Stimulated activated CD4-positive, alpha-beta T cell treated with anti-CD3 and anti-CD28 coated beads, TNF-alpha, amount 100 ng/mL, for 24 hours (primary cell): ENCODE results near the gene CCDC54.
"Not testable (repeated sequence)": the region's sequence is repeated elsewhere in the genome, so short reads cannot be mapped to it uniquely, and the experiment has no call there.

ENCODE experiments used
- DNase-seq, 3 experiments: peaks; one replicate each; pipeline ENCODE4 v3.0.0-alpha.2; 2020; ENCODE audit warnings: low read depth in 3 of 3

Gene CCDC54

GRCh38 chr3:107377151-107377550 is at the start of gene CCDC54:
CCDC54 (plus strand) TSS chr3:107377439; CDS start chr3:107377588, 149 bp downstream.
- DNase-seq = no peak

GRCh38 chr3:107328069-107328468 is 49.2 kb upstream of the CCDC54 start:
- no peak for DNase-seq

- DNase-seq = no peak
These were observed 48.2 kb upstream of the CCDC54 start for GRCh38 chr3:107329088-107329487.

DNA sequence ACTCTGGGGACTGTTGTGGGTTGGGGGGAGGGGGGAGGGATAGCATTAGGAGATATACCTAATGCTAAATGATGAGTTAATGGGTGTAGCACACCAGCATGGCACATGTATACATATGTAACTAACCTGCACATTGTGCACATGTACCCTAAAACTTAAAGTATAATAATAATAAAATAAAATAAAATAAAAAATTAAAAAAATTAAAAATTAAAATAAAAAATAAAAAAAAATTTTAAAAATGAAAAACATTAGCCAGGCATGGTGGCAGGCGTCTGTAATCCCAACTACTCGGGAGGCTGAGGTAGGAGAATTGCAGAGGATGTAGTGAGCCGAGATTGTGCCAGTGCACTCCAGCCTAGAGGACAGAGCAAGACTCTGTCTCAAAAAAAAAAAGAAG is 37.5 kb upstream of the CCDC54 start:
- not testable (repeated sequence) for DNase-seq

- DNase-seq = no peak
These were observed 32.5 kb upstream of the CCDC54 start for GRCh38 chr3:107344722-107345121.

GRCh38 chr3:107345822-107346405 is 31.3 kb upstream of the CCDC54 start:
- DNase-seq = no peak

DNA sequence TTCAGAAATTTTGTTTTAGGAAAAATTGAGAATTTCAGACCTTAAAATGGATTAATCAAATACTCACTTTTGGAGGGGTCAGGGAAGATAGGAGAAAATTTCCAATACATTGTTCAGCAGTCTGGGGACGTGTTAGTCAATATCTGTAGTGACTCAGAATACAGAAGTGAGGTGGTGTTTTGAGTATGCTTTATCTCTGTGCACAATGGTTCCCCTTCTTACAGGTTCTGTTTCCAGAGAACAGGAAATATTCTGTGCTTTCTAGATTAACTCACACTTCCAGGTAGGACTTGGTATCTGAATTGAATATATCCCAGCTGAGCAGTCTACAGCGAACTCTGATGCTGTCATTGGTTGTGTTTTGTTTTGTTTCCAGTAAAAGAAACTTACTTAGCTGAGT is 30.7 kb upstream of the CCDC54 start:
- no peak for DNase-seq

DNA sequence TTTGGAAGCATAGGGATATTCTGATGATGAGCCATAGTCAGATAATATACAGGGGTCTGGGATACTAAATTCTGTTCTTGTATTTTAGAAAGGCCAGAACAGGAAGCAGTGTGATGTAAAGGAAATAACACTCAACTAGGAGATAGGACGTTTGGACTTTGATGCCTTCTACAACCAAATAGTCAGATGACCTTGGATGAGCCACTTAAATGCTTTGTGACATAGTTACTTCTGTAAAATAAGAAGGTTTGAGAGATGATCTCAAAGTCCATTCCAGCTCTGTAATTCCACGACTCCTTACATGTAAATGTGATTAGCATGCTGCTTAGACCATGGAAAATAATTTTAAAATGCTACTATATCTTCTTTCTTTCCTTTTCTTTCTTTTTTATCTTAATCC is 29.5 kb upstream of the CCDC54 start:
- DNase-seq = no peak

DNA sequence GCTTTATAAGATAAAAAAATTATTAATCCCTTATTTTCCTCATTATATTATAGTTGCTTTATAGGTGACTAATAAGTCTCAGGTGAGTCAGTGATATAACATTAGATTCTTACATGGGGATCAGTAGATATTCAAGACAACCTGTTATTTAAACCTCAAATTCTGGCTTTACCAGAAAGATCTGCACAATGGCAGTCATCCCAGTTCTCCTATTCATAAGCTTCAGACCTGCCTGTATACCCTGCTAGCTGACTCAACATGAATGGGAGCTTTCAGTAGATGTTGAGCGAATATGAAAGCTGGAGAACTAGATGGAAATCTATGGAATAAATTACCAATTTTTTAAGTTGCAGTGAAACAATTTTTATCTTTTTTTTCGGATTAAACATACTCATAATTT is 20.5 kb upstream of the CCDC54 start:
- no peak for DNase-seq

DNA sequence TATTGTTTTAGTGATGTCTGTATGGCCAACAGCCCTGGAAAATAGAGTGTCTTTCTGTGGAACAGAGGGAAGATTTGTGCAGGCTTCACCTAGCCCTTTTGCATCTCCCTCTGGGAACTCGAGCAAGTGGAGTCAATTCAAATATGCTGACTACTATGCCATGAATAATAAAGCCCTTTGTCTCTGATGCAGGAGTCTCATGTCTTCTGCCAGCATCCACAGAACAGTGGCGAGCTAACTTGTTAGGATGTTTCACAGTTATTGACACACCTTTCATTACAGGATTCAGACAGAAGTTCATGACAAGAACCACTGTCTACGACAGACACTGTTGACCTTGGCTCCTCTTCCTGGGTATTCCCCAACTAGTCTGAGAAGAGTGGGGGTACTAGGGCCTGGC is 15.6 kb upstream of the CCDC54 start:
- no peak for DNase-seq

- DNase-seq = no peak
These were observed 12.2 kb upstream of the CCDC54 start for GRCh38 chr3:107365051-107365450.

GRCh38 chr3:107366766-107367165 is 10.5 kb upstream of the CCDC54 start:
- DNase-seq = no peak

- no peak for DNase-seq
These were observed 9.9 kb upstream of the CCDC54 start for GRCh38 chr3:107367353-107367752.

- DNase-seq = no peak
These were observed 8.4 kb upstream of the CCDC54 start for GRCh38 chr3:107368654-107369398.

- DNase-seq = no peak
These were observed 7.4 kb upstream of the CCDC54 start for GRCh38 chr3:107369791-107370190.

DNA sequence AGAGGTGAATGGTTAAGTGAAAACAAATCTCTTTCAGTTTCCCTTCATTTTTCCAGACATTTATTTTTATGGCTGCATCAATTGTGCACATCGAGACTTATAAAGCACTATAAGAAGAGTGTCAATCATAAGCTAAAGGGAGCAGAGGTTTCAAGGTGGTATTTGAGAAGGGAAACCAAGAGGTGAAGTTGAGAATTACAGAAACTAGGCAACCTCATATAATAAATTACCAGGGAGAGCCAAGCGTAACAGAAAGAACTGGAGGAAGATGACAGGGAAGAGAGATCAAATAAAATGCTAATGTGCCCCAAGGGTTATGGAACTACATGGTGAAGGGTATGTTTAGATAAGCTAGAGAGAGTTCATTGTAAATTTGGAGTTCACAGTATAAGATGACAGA is 6.3 kb upstream of the CCDC54 start:
- no peak for DNase-seq

- DNase-seq = no peak
These were observed 4.7 kb upstream of the CCDC54 start for GRCh38 chr3:107372506-107372905.

DNA sequence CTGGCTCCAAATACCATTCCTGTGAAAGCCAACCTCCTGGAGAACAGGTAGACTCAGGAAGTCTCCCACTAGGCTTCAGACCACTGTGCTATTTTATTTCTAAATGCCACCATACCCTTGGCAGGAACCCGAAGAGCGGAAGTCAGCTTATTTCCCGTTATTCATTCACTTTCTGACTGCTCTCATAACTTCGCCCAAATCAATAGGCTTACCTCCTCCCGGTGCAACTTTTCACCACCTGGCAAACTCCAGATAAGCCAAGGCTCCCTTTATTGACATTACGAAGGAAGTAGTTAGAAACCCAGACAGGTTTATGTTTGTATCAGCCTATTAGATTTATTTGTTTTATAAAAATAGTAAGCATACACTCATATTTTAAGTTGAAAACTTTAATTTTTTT is 3.3 kb upstream of the CCDC54 start:
- DNase-seq = no peak

GRCh38 chr3:107375682-107376081 is 1.6 kb upstream of the CCDC54 start:
- no peak for DNase-seq

GRCh38 chr3:107382631-107383030 is 5.4 kb downstream of the CCDC54 start:
- DNase-seq = no peak

DNA sequence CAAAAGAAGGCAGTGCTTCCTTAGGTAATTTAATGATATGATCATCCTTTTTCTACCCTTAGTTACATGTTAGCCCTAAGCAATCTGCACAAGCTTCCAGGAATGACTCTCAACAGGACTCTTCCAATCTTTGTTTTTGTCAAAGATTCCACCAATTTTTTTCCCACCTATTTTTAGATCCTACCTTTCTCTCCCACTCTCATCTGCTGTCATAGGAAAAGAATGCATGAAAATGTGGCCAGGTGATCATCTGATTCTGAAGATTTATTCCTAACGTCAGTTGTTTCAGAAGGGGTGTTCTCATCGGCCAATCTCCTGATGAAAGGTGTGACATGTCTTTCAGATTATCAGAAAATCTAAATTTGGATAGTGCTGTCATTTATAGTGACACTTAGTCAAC is 7.2 kb downstream of the CCDC54 start:
- DNase-seq = no peak

GRCh38 chr3:107384907-107385306 is 7.7 kb downstream of the CCDC54 start:
- DNase-seq = no peak

- DNase-seq = no peak
These were observed 10.3 kb downstream of the CCDC54 start for GRCh38 chr3:107387555-107387954.
